ENCODE data around the gene CRPPA.
"Not testable (repeated sequence)": the region's sequence is repeated elsewhere in the genome, so short reads cannot be mapped to it uniquely, and the experiment has no call there.

The CRPPA gene

DNA sequence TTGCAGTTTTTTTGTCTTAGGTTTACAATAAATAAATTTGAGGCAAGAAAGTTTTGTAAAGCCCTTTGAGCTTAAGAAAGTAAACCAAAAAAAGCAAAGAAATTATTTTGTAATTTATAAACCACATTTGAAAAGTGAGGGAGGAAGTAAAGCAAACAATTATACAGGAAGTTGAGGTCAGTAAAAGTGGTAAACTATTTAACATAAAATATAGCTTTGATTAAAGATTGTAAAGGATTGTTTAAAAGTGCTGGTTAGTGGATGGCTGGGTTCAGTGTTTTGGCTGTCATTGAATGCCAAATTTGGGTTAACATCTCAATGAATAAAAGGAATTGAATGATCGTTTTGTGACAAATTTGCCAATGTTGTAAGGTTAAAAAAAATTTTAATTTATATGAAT is 34.3 kb upstream of the CRPPA start:
- no peak for DNase-seq (ENCODE audit: low read depth, low spot score)
- Histone ChIP-seq H3K9me3 (ENCODE audit: low read depth, low read length) (no peaks in the 10 kb centered on the region), H3K36me3 (ENCODE audit: insufficient read depth, low read length) (no peaks in the 10 kb centered on the region), H3K4me3 (no peak overlapping the region), H3K9ac (ENCODE audit: insufficient read length) (no peak overlapping the region), H3K27ac (no peak overlapping the region)
- TF ChIP-seq POLR2AphosphoS5 (IDR thresholded peaks at IDR 0.05; ENCODE audit: borderline replicate concordance, low read depth, low read length): no peak
- no peak for TF ChIP-seq EZH2 (IDR thresholded peaks at IDR 0.05)
- TF ChIP-seq FOXP2 (optimal IDR thresholded peaks at IDR 0.05; ENCODE audit: control extremely low read depth, extremely low read length, insufficient read depth): no peak

DNA sequence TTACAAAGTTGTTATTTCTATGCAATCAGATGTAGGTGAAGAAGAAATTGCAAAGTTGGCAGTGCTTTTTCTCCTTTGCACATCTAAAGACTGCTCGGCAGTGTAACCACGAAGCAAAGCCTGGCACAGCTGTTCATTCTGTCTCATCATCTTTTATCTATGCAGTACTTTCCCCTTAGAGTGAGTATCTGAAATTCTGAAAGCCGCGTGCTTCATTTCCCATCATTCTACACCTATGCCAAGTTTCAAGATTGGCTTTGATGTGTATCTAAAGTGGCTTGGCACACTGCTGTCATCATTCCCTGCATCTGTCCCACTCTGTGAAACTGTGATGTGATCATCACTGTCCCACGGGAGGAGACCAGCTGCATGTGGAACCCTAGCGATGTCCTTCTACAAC is 29.0 kb upstream of the CRPPA start:
- Histone ChIP-seq H3K9me3 (ENCODE audit: low read depth, low read length) (no peaks in the 10 kb centered on the region), H3K4me3 (no peak overlapping the region), H3K27ac (no peak overlapping the region), H3K36me3 (ENCODE audit: insufficient read depth, low read length) (no peaks in the 10 kb centered on the region), H3K9ac (ENCODE audit: insufficient read length) (no peak overlapping the region)
- no peak for DNase-seq (ENCODE audit: low read depth, low spot score)
- TF ChIP-seq FOXP2 (optimal IDR thresholded peaks at IDR 0.05; ENCODE audit: control extremely low read depth, extremely low read length, insufficient read depth) (no peak), EZH2 (IDR thresholded peaks at IDR 0.05) (no peak), POLR2AphosphoS5 (IDR thresholded peaks at IDR 0.05; ENCODE audit: borderline replicate concordance, low read depth, low read length) (no peak)

DNA sequence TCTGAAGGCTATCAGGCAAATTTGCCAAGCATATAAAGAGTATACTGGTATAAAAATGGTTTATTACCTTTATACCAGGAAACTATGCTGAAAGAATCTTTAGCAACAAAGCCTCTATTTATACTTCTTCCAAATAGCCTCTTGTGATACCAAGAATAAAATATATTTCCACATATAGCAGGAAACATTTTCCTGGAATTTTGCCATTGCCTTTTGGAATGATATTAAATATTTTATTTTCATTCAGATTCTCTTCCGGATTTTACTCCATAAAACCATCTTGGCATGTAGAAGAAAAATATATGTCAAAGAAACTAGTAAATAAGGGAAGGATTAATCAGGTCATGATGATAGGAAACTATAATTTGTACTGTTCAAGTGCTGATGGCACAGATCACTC is 26.5 kb upstream of the CRPPA start:
- no peaks in the 10 kb centered on the region for H3K9me3 ChIP-seq (ENCODE audit: low read depth, low read length)
- DNase-seq (ENCODE audit: low read depth, low spot score): peak; percentile 72
- 0 out of 2 replicates have a peak overlapping the region, but pooled peaks have one; percentile 22 for H3K27ac ChIP-seq
- H3K36me3 ChIP-seq (ENCODE audit: insufficient read depth, low read length): no peaks in the 10 kb centered on the region
- TF ChIP-seq EZH2 (IDR thresholded peaks at IDR 0.05) (no peak), FOXP2 (optimal IDR thresholded peaks at IDR 0.05; ENCODE audit: control extremely low read depth, extremely low read length, insufficient read depth) (no peak), POLR2AphosphoS5 (IDR thresholded peaks at IDR 0.05; ENCODE audit: borderline replicate concordance, low read depth, low read length) (no peak)
- no peak overlapping the region for H3K9ac ChIP-seq (ENCODE audit: insufficient read length)
- H3K4me3 ChIP-seq: peak overlapping the region; percentile 31

DNA sequence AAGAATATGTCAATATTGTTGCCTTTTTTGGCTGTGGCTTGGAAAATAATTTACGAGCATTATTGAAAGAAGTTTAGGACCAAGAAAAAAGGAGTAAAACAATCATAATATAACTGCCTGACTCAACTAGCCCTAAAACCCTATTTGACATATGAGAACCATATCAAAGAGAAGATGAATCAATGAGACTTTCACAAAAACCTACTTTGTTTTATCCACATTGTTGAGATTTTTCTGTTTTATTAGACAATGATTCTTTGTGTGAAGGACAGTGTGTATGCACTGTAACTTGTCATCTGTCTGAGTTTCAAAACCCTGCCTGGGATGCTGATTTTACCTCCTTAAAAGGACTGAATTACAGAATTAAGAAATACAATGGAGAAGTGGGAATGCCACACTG is 25.2 kb upstream of the CRPPA start:
- no peaks in the 10 kb centered on the region for H3K9me3 ChIP-seq (ENCODE audit: low read depth, low read length)
- TF ChIP-seq POLR2AphosphoS5 (IDR thresholded peaks at IDR 0.05; ENCODE audit: borderline replicate concordance, low read depth, low read length): no peak
- TF ChIP-seq EZH2 (IDR thresholded peaks at IDR 0.05): no peak
- no peak for TF ChIP-seq FOXP2 (optimal IDR thresholded peaks at IDR 0.05; ENCODE audit: control extremely low read depth, extremely low read length, insufficient read depth)
- H3K9ac ChIP-seq (ENCODE audit: insufficient read length): no peak overlapping the region
- DNase-seq (ENCODE audit: low read depth, low spot score): no peak
- no peaks in the 10 kb centered on the region for H3K36me3 ChIP-seq (ENCODE audit: insufficient read depth, low read length)
- no peak overlapping the region for H3K27ac ChIP-seq
- H3K4me3 ChIP-seq: no peak overlapping the region

DNA sequence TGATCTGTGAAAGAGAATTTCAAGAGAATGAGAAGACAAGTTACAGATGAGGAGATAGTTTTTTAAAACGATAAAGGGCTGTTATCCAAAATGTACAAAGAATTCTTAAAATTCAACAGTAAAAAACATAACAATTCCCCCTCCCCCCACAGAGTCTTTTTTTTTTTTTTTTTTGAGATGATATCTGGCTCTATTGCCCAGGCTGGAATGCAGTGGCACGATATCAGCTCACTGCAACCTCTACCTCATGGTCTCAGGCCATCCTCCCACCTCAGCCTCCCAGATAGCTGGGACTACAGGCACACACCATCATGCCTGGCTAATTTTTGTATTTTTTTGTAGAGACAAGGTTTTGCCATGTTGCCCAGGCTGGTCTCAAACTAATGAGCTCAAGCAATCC is 22.5 kb upstream of the CRPPA start:
- not testable (repeated sequence) for H3K9ac ChIP-seq (ENCODE audit: insufficient read length); H3K9me3 ChIP-seq (ENCODE audit: low read depth, low read length); DNase-seq (ENCODE audit: low read depth, low spot score); H3K4me3 ChIP-seq; H3K36me3 ChIP-seq (ENCODE audit: insufficient read depth, low read length); H3K27ac ChIP-seq

DNA sequence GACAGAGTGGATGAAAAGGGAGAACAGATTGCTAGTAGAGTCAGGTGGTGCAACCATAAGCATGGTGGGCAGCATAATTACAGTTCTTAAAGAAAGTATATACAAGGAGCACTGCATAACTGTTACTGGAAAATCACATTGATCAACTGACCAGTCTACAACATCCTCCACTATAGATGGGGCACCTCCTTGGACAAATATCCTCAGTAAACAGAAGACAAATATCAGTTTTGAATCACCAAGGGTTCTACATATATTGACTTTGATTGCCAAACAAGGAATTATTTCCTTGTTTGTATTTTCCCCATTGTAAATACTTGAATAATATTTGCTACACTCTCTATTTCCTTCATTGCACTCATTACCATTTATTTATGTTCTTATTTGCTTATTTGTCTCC is 17.6 kb upstream of the CRPPA start:
- no peak for DNase-seq (ENCODE audit: low read depth, low spot score)
- TF ChIP-seq POLR2AphosphoS5 (IDR thresholded peaks at IDR 0.05; ENCODE audit: borderline replicate concordance, low read depth, low read length): no peak
- no peak for TF ChIP-seq EZH2 (IDR thresholded peaks at IDR 0.05)
- TF ChIP-seq FOXP2 (optimal IDR thresholded peaks at IDR 0.05; ENCODE audit: control extremely low read depth, extremely low read length, insufficient read depth): no peak

DNA sequence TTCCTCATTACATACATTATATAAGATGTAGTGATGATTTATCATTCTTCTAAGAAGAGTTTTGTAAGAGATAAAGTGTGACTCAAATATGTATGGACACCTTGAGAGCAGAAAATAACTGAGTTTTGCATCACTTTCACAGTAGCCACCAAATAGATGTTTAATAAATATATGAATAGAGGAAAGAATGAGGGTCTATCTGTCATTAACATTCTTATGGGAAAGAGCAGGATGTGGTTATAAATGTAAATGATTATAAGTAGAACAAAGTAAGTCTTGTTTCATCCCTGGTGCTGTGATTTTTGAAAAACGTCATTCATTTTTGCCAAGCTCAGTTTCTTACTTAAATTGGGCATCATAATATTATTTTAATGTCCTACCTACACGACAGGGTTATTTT is 15.0 kb upstream of the CRPPA start:
- H3K27ac ChIP-seq: no peak overlapping the region

More for the DNA sequence above, 17.6 kb upstream of the CRPPA start:
- Histone ChIP-seq H3K9ac (ENCODE audit: insufficient read length) (no peak overlapping the region), H3K9me3 (ENCODE audit: low read depth, low read length) (no peaks in the 10 kb centered on the region), H3K4me3 (no peak overlapping the region), H3K36me3 (ENCODE audit: insufficient read depth, low read length) (no peaks in the 10 kb centered on the region), H3K27ac (no peak overlapping the region)

DNA sequence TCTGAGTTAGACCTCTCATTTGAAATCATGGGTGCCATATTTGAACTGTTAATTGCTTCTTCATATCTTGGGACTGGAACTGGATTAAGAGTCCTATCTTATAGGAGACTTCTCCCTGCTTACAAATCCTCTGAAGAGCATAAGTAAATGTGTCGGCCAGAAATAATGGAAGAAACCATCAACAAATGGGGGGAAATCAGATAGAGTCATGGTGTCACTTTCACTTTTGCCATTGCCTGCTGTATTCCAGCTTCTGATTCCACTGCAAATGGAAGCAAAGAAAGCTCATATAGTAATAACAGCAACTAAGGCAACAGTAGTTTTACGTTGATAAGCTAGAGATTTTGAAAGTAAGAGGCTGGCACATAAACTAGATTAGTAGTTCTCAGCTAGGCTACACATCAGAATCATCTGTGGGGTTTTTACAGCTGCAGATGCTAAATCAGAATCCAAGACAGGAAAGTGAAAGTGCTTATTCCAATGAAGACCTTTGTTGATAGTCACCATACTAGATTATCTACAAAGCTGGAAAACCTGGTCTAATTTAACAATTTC is 12.3 kb upstream of the CRPPA start:
- no peak overlapping the region for H3K9ac ChIP-seq (ENCODE audit: insufficient read length)
- H3K27ac ChIP-seq: no peak overlapping the region
- no peaks in the 10 kb centered on the region for H3K36me3 ChIP-seq (ENCODE audit: insufficient read depth, low read length)
- no peak for TF ChIP-seq EZH2 (IDR thresholded peaks at IDR 0.05)
- TF ChIP-seq FOXP2 (optimal IDR thresholded peaks at IDR 0.05; ENCODE audit: control extremely low read depth, extremely low read length, insufficient read depth): no peak
- TF ChIP-seq POLR2AphosphoS5 (IDR thresholded peaks at IDR 0.05; ENCODE audit: borderline replicate concordance, low read depth, low read length): no peak
- no peak overlapping the region for H3K4me3 ChIP-seq
- DNase-seq (ENCODE audit: low read depth, low spot score): no peak
- no peaks in the 10 kb centered on the region for H3K9me3 ChIP-seq (ENCODE audit: low read depth, low read length)

More for the DNA sequence above, 15.0 kb upstream of the CRPPA start:
- Histone ChIP-seq H3K9ac (ENCODE audit: insufficient read length) (no peak overlapping the region), H3K9me3 (ENCODE audit: low read depth, low read length) (no peaks in the 10 kb centered on the region), H3K36me3 (ENCODE audit: insufficient read depth, low read length) (no peaks in the 10 kb centered on the region), H3K4me3 (no peak overlapping the region)
- DNase-seq (ENCODE audit: low read depth, low spot score): no peak
- TF ChIP-seq POLR2AphosphoS5 (IDR thresholded peaks at IDR 0.05; ENCODE audit: borderline replicate concordance, low read depth, low read length) (no peak), FOXP2 (optimal IDR thresholded peaks at IDR 0.05; ENCODE audit: control extremely low read depth, extremely low read length, insufficient read depth) (no peak)

DNA sequence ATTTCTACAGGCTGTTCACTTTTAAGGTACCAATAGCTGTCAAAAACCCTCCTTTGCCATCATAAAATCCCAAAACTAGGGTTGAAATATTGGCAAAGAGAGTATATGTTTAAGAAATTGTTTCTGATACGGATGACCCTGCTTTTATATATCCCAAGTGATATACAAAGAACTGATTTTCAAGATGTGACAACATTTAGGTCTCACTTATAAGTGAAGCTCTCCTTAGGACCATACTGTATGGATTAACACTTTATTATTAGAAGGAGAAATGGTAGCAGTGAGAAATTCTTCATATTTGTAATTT is 11.0 kb upstream of the CRPPA start:
- Histone ChIP-seq H3K27ac (no peak overlapping the region), H3K9me3 (ENCODE audit: low read depth, low read length) (no peaks in the 10 kb centered on the region), H3K36me3 (ENCODE audit: insufficient read depth, low read length) (no peaks in the 10 kb centered on the region), H3K4me3 (no peak overlapping the region), H3K9ac (ENCODE audit: insufficient read length) (no peak overlapping the region)
- no peak for TF ChIP-seq POLR2AphosphoS5 (IDR thresholded peaks at IDR 0.05; ENCODE audit: borderline replicate concordance, low read depth, low read length)
- no peak for TF ChIP-seq FOXP2 (optimal IDR thresholded peaks at IDR 0.05; ENCODE audit: control extremely low read depth, extremely low read length, insufficient read depth)
- no peak for TF ChIP-seq EZH2 (IDR thresholded peaks at IDR 0.05)
- DNase-seq (ENCODE audit: low read depth, low spot score): no peak
